Chondrocyte (in vitro differentiated cells): ENCODE results near the gene TMEM19. TPM values are rescaled to one million over a fixed set of nuclear protein-coding genes. Genes with fewer than 3 reads are reported as not detected.
A peak's percentile ranks its signal among the peaks of the same experiment; 100 is the strongest.

Source experiments
- DNase-seq: peaks from one replicate; pipeline ENCODE4 v3.0.0; 2021; ENCODE audit warnings: mixed read lengths, low spot score
- H3K27ac Mint-ChIP-seq: one replicate; pipeline ENCODE4 v1.8.0; 2021; ENCODE audit warnings: mild to moderate bottlenecking, moderate library complexity, mixed read lengths; ENCODE audit not compliant: unreplicated experiment
- H3K27me3 Mint-ChIP-seq: 2 replicates; pipeline ENCODE4 v1.8.0; 2021; ENCODE audit warnings: low read depth, mixed read lengths
- H3K36me3 Mint-ChIP-seq: 2 replicates; pipeline ENCODE4 v1.8.0; 2021; ENCODE audit warnings: low read depth, mixed read lengths
- H3K4me1 Mint-ChIP-seq: 2 replicates; pipeline ENCODE4 v1.8.0; 2021; ENCODE audit warnings: low read depth, mild to moderate bottlenecking, mixed read lengths
- H3K4me3 Mint-ChIP-seq: one replicate; pipeline ENCODE4 v1.8.0; 2021; ENCODE audit warnings: mild to moderate bottlenecking, moderate library complexity, mixed read lengths; ENCODE audit not compliant: unreplicated experiment
- H3K9me3 Mint-ChIP-seq: 2 replicates; pipeline ENCODE4 v1.8.0; 2021; ENCODE audit warnings: low read depth, mixed read lengths
- CTCF ChIP-seq: fragments of 200-600 bp; sonication (generic); IDR thresholded peaks from 2 replicates; pipeline ENCODE4 v1.5.0; 2021; ENCODE audit warnings: antibody characterized with exemption, mild to moderate bottlenecking, moderate library complexity
- total RNA-seq: library from RNA; stranded (reverse); gene quantifications from 3 replicates; pipeline ENCODE4 v1.2.1, GENCODE V29; 2021

TMEM19 gene
- total RNA-seq, 1 donor from 2014 or later: 27.5 TPM

GRCh38 chr12:71649401-71649800 lies 36.5 kb upstream of the TMEM19 start:
- no peak for DNase-seq
- peaks cover 14% of the 10 kb centered on the region for H3K36me3 Mint-ChIP-seq
- H3K27me3 Mint-ChIP-seq: no peaks in the 10 kb centered on the region
- H3K4me1 Mint-ChIP-seq: peaks cover 5% of the 10 kb centered on the region
- H3K27ac Mint-ChIP-seq: no peak overlapping the region
- no peak for TF ChIP-seq CTCF
- no peaks in the 10 kb centered on the region for H3K9me3 Mint-ChIP-seq
- no peak overlapping the region for H3K4me3 Mint-ChIP-seq

GRCh38 chr12:71652656-71653055 lies 33.2 kb upstream of the TMEM19 start:
- Mint-ChIP-seq H3K4me3 (no peak overlapping the region), H3K9me3 (no peaks in the 10 kb centered on the region), H3K4me1 (peaks cover 29% of the 10 kb centered on the region)

GRCh38 chr12:71653137-71653536 lies 32.7 kb upstream of the TMEM19 start:
- Mint-ChIP-seq H3K9me3 (no peaks in the 10 kb centered on the region), H3K27me3 (no peaks in the 10 kb centered on the region), H3K4me3 (no peak overlapping the region), H3K27ac (no peak overlapping the region), H3K4me1 (peaks cover 29% of the 10 kb centered on the region), H3K36me3 (peaks cover 25% of the 10 kb centered on the region)
- no peak for TF ChIP-seq CTCF
- DNase-seq: no peak

More at GRCh38 chr12:71652656-71653055, 33.2 kb upstream of the TMEM19 start:
- Mint-ChIP-seq H3K27me3 (no peaks in the 10 kb centered on the region), H3K27ac (no peak overlapping the region), H3K36me3 (peaks cover 23% of the 10 kb centered on the region)
- no peak for TF ChIP-seq CTCF
- DNase-seq: no peak

- Mint-ChIP-seq H3K27ac (no peak overlapping the region), H3K4me1 (peaks cover 35% of the 10 kb centered on the region), H3K27me3 (no peaks in the 10 kb centered on the region), H3K4me3 (no peak overlapping the region), H3K36me3 (peaks cover 34% of the 10 kb centered on the region), H3K9me3 (no peaks in the 10 kb centered on the region)
- DNase-seq: no peak
- no peak for TF ChIP-seq CTCF
These were observed 31.7 kb upstream of the TMEM19 start for GRCh38 chr12:71654200-71654599.

- H3K4me3 Mint-ChIP-seq: no peak overlapping the region
- peaks cover 37% of the 10 kb centered on the region for H3K36me3 Mint-ChIP-seq
- H3K9me3 Mint-ChIP-seq: no peaks in the 10 kb centered on the region
- peak overlapping the region; percentile 42 for H3K27ac Mint-ChIP-seq
- TF ChIP-seq CTCF: no peak
- peaks cover 39% of the 10 kb centered on the region for H3K4me1 Mint-ChIP-seq
- H3K27me3 Mint-ChIP-seq: no peaks in the 10 kb centered on the region
- no peak for DNase-seq
These were observed 30.4 kb upstream of the TMEM19 start for GRCh38 chr12:71655495-71655894.
